Kidney capillary endothelial cell (primary cell): Measurements from ENCODE around the gene SH2D2A.

Source experiments
- DNase-seq: peaks from one replicate; pipeline ENCODE4 v3.0.0-alpha.2; 2018; ENCODE audit warnings: low spot score

Gene SH2D2A

GRCh38 chr1:156803086-156803851 lies 13.4 kb downstream of the SH2D2A start:
- DNase-seq = no peak

DNA sequence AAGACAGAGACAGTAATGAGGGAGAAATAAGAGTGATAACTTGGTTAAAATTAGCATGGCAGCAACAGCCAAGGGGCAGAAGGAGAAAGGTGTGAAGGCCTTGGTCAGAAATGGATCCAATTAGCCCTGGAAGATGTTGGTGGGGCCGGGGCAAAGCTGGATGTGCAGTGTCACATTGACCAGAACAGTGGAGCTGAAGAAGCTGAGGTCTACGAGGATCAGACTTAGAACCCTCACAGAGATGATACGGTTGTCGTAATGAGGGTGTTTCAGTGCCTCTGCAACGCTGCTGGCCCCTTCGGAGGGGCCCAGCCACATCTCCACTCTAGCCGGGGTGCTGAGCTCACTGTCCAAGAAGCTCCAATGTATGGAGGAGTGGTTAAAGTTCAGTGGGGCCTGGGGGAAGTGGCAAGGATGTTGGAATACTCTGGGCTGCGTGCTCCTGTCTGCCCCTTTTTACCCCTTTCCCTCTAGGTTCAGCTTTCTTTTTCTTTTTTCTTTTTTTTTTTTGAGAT lies 14.2 kb downstream of the SH2D2A start:
- DNase-seq = no peak

GRCh38 chr1:156801409-156802121 lies 15.1 kb downstream of the SH2D2A start:
- no peak for DNase-seq

GRCh38 chr1:156797212-156797871 lies 19.3 kb downstream of the SH2D2A start:
- peak; percentile 60 for DNase-seq

DNA sequence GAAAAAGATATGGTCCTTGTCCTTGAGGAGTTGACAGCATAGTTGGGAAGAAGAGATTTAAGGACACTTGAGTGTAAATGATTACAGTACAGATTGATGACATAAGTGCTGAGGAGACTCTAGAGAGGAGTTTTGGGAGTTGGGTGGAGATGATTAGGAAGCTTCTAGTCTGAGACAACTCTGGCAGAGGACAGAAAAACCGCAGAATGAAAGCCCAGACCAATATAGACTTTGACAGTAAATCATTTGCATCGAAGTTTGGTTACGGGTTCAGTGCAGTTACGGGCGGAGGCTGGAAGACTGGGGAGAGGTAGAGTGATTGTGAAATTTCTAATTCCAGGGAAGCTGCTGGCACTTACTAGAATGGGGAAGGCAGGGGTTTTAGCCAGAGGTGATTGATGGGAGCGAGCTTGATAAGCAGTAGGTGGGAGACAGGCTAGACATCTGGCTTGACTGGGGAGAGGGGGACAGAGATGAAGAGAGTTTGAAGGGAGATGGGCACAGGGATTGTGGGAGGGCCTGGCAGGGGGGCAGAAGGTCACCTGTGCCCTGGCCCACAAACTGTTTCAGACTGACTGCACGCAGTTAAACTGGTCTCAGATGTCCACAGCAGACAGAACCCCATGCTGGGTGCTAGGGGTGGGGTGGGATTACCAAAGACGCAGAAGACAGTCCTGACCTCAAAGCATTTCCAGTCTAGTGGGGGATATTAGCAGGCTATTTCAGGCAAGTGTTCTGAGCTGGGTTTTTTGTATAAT lies 20.1 kb downstream of the SH2D2A start:
- no peak for DNase-seq

DNA sequence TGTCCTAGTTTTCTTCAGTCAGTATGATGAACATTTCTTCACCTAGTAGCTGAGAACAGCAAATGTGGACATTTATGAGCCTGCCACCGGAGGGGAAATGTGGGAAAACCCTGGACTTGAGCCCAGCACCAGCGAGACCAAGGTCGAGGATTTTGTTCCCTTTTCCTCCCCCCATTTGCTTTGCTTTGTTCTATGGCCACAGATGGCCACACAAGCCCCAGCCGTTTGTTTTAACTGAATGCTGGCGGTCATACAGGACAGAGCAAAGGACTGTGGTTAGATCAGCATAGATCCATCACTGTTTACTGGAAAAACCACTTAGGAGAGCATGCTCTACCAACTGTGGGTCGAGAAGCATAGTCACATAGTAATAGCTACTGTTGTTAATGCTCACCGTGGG lies 20.9 kb downstream of the SH2D2A start:
- no peak for DNase-seq

DNA sequence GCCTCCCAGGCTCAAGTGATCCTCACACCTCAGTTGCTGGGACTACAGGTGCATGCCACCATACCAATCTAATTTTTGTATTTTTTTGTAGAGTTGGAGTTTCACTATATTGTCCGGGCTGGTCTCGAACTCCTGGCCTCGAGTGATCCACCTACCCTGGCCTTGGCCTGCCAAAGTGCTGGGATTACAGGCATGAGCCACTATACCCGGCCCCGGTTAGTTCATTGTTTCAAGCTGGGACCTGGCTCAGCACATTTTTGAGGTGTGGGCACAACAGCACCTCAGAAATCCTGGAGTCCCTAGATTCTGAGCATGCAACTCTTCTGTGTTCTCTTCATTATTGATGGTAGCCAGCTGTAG lies 21.3 kb downstream of the SH2D2A start:
- no peak for DNase-seq

DNA sequence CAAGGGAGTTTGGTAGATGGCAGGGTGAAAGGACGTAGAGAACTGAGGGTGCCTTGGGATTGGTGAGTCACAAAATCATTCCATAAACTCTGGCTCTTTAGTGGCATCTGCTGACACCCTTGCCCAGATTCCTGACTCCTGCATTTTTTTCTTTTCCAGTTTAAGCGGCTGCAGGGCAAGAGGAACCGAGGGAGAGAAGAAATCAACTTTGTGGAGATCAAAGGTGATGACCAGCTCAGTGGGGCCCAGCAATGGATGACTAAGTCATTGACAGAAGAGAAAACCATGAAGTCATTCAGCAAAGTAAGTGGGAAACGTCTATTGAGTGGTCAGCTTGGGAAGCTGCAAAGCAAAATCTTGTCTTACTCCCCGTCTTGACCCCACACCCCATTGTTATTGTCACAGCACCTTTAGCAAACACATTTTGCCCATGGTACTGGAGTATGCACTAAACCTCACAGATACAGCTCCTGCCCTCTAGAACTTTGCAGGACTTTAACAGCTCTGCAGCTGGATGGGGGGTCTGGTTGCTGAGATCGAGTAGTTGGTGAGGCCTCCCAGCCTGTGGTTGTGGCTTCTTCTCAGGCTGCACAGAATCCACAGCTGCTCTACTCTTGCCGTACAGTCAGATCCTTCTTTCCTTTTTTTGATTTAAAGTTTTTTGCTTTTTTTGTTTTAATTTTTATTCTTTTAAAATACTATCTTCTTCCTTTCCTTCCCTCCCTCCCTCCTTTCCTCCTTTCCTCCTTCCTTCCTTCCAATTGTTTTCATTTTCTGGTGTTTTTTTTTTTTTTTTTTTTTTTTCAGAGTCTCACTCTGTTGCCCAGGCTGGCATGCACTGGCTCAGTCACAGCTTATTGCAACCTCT lies 21.9 kb downstream of the SH2D2A start:
- no peak for DNase-seq

DNA sequence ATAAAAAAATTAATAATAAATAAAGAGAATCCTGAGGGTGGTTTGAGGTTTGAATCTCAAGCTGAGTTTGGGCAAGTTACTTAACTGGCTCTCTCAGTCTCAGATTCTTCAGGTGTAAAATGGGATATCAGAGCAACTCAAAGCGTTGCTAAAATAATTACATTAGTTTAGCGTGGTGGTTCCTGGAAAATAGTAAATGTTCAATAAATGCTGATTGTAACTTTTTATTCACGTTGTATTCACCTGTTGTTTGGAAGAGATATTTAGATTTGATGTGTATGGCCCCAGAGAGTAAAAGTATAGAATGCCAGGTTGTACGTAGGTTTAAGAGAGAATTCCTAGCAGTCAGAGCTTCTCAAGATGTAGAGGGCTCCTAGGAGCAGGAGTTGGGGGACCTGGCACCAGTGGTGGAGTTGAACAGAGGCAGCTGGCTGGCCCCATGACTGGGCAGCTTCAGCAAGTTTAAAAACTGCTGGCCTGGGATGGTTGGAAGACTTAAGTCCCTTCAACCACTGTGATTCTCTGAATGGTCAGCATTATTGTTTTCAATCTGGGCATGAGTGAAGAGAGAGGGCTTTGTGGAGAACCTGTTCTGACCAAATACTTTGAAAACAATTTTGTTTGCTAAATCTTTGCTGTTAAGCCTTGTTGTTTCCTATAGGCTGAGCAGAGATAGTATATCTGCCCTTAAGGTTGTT lies 26.9 kb downstream of the SH2D2A start:
- no peak for DNase-seq

GRCh38 chr1:156788136-156788535 lies 28.5 kb downstream of the SH2D2A start:
- DNase-seq = no peak

- no peak for DNase-seq
These were observed 30.0 kb downstream of the SH2D2A start for GRCh38 chr1:156786640-156787039.

DNA sequence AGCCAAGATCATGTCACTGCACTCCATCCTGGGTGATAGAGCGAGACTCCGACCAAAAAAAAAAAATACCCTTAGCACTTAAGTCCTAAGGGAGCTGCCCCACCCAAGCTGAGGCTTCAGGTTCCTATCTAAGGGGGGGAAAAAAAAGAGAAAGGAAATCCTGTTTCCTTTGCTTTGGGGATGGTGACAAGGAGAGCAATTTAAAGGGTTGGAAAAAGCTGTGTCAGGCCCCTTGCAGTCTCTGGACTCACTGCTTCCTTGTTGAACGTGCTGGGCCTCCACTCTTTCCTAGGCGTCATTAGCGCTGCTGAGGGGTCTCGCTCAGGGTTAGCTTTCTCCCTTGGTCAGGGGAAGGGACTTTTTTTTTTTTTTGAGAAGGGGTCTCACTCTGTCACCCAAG lies 31.2 kb downstream of the SH2D2A start:
- DNase-seq = no peak

DNA sequence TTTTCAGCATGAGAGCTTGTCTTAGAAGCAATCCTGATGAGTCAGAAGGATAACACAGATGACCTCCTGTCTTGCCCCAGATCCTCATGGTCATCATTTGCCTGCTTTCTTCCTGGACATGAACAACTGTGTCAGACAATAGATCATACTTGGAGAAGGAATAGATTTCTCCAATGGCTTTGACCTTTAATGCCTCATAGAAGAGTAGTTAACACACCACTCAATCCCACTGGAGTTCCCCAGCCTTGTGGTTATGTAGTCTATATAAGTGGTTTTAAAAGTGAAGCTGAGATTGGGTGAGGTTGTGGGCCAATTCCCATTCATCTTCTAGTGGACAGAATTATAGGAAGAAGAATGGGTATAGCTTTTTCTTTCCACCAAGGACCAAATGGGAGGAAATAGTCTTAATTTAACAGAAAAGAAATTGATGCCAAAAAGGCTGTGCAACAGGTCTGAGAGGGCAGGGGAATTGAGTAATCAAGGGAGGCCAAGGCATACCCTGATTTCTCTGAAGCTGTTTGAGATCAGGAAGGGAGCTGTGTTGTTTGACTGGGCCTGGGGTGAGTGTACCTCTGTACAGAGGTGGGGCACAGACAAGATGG lies 35.0 kb downstream of the SH2D2A start:
- DNase-seq = no peak

- no peak for DNase-seq
These were observed 39.1 kb downstream of the SH2D2A start for GRCh38 chr1:156777573-156777972.

DNA sequence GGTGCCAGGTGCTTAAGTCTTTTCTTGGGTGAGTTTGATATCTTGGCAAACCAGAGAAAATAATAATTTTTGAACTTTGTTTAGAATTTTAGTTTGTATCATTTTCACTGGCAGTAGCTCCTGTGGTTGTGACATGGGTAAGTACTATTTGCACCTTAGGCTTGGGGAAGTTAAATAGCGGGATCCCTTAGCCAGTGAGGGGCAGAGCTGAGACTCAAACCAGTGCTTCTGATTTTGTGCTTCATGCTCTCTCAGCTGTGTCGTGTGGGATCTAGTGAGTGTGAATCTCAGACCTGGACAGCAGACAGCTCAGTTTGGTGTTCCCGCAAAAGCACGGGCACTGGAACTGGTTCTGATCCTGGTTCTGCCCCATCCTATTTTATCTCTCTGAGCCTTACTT lies 39.7 kb downstream of the SH2D2A start:
- DNase-seq = no peak

- DNase-seq = no peak
These were observed 40.8 kb downstream of the SH2D2A start for GRCh38 chr1:156775799-156776198.

DNA sequence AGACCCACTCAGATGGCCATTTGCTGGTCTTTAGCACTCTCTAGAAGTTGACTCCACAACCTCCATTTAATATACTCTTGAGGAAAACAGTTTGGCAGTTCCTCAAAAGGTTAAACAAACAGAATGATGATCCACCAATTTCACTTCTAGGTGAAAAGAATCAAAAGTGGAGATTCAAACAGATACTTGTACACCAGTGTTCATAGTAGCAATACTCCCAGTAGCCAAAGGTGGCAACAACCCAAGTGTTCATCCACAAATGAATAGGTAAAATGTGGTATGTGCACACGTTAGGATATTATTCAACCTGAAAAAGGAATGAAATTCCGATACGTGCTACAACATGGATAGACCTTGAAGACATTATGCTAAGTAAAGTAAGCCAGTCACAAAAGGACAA lies 43.0 kb downstream of the SH2D2A start:
- no peak for DNase-seq

- no peak for DNase-seq
These were observed 43.7 kb downstream of the SH2D2A start for GRCh38 chr1:156772728-156773497.

GRCh38 chr1:156772222-156772621 lies 44.4 kb downstream of the SH2D2A start:
- no peak for DNase-seq
